Type B pancreatic cell (in vitro differentiated cells): ENCODE measurements around the gene PSPN. TPM values are rescaled to one million over a fixed set of nuclear protein-coding genes. Genes with fewer than 3 reads are reported as not detected.
A peak's percentile ranks its signal among the peaks of the same experiment; 100 is the strongest.
"Not testable (repeated sequence)": the region's sequence is repeated elsewhere in the genome, so short reads cannot be mapped to it uniquely, and the experiment has no call there.

Experiments
- DNase-seq: peaks from one replicate; pipeline ENCODE4 v3.0.0; 2021; ENCODE audit warnings: mixed read lengths; ENCODE audit not compliant: unreplicated experiment; ENCODE audit errors: extremely low spot score
- H3K27ac Mint-ChIP-seq: 2 replicates; pipeline ENCODE4 v1.8.0; 2021; ENCODE audit warnings: mild to moderate bottlenecking, mixed read lengths
- H3K27me3 Mint-ChIP-seq: 2 replicates; pipeline ENCODE4 v1.8.0; 2021; ENCODE audit warnings: mixed read lengths
- H3K36me3 Mint-ChIP-seq: 2 replicates; pipeline ENCODE4 v1.8.0; 2021; ENCODE audit warnings: mixed read lengths
- H3K4me1 Mint-ChIP-seq: one replicate; pipeline ENCODE4 v1.8.0; 2021; ENCODE audit warnings: mixed read lengths; ENCODE audit not compliant: unreplicated experiment
- H3K4me3 Mint-ChIP-seq: 2 replicates; pipeline ENCODE4 v1.8.0; 2021; ENCODE audit warnings: mild to moderate bottlenecking, mixed read lengths
- H3K9me3 Mint-ChIP-seq: 2 replicates; pipeline ENCODE4 v1.8.0; 2021; ENCODE audit warnings: mixed read lengths
- CTCF ChIP-seq: fragments of 200-600 bp; sonication (generic); conservative IDR thresholded peaks from 2 replicates; pipeline ENCODE4 v1.5.0; 2021; ENCODE audit warnings: antibody characterized with exemption, mild to moderate bottlenecking
- total RNA-seq: library from RNA; stranded (reverse); gene quantifications from 2 replicates; pipeline ENCODE4 v1.2.1, GENCODE V29; 2021; ENCODE audit warnings: low replicate concordance

Gene PSPN
- total RNA-seq, 1 donor from 2014 or later: 4.8 TPM

DNA sequence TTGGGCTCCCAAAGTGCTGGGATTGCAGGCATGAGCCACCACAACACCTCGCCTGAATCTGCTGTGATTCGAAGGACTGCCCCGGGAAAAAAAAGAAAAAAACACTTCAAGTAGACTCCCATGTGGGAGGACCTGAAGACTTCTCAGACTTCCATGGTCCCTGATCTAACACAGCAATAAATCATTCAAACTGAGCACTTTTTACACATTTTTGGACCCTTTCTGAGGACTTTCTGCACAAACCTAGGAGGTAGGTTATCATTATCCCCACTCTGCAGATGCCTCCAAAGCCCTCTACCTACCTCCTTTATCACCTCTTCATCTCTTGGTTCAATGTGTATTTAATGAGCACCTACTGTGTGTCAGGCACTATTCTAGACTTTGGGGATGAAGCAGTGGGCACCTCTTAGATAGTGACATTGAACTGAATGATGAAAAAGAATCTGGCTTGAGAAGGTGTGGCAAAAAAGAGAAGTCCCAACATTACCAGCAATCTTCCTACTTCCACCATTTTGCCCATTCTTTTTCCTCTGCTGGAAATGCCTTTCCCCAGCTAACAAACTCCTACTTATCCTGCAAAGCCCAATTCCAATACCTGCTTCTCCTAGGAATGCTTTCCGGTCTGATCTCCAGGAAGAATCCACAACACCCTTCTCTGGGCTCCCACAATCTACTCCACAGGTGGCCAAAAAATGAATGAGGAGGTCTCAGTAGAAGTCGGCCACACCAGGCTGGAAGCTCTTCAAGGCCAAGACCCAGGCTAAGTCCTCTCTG lies 16.0 kb downstream of the PSPN start:
- H3K4me3 Mint-ChIP-seq: no peak overlapping the region
- no peaks in the 10 kb centered on the region for H3K27me3 Mint-ChIP-seq
- H3K36me3 Mint-ChIP-seq: no peaks in the 10 kb centered on the region

DNA sequence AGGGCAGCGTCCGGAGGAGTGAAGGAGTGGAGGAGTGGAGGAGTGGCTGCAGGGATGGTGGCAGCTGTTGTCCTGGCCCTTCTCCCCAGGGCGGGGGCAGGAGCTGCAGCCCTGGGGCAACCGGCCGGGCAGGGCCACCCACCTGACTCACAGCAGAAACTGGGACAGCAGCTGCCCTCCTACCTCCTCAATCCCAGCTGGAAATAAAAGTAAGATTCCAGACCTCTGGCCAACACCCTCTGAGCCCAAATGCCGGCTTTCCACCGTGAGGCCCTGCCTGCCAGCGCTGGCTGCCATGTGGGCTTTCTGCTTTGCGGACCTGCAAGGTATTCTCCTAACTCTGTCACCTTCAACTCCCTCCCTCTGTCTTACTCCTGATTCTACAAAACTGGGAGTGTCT lies 17.7 kb downstream of the PSPN start:
- H3K27ac Mint-ChIP-seq: peak overlapping the region; percentile 46
- H3K9me3 Mint-ChIP-seq: no peaks in the 10 kb centered on the region
- no peak for TF ChIP-seq CTCF
- DNase-seq: no peak
- no peaks in the 10 kb centered on the region for H3K4me1 Mint-ChIP-seq
- H3K4me3 Mint-ChIP-seq: peak overlapping the region; percentile 67
- no peaks in the 10 kb centered on the region for H3K27me3 Mint-ChIP-seq
- H3K36me3 Mint-ChIP-seq: no peaks in the 10 kb centered on the region

More for the DNA sequence above, 16.0 kb downstream of the PSPN start:
- DNase-seq: no peak
- no peaks in the 10 kb centered on the region for H3K4me1 Mint-ChIP-seq
- no peak for TF ChIP-seq CTCF
- no peaks in the 10 kb centered on the region for H3K9me3 Mint-ChIP-seq
- H3K27ac Mint-ChIP-seq: no peak overlapping the region

DNA sequence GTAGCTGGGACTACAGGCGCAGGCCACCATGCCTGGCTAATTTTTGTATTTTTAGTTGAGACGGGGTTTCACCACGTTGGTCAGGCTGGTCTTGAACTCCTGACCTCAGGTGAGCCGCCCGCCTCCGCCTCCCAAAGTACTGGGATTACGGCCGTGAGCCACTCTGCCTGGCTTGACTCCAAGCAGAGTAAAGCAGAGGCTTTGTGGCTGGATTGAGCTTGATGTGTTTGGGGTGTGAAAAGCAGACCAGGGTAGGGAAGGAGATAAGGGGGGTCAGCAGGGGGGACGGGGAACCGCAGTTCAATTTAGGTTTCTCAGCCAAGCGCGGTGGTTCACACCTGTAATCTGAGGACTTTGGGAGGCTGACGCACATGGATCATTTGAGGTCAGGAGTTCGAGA lies 18.6 kb downstream of the PSPN start:
- H3K36me3 Mint-ChIP-seq: no peaks in the 10 kb centered on the region
- no peak for DNase-seq
- TF ChIP-seq CTCF: no peak
- H3K4me3 Mint-ChIP-seq: no peak overlapping the region
- H3K9me3 Mint-ChIP-seq: no peaks in the 10 kb centered on the region
- no peaks in the 10 kb centered on the region for H3K27me3 Mint-ChIP-seq
- no peak overlapping the region for H3K27ac Mint-ChIP-seq
- H3K4me1 Mint-ChIP-seq: no peaks in the 10 kb centered on the region

DNA sequence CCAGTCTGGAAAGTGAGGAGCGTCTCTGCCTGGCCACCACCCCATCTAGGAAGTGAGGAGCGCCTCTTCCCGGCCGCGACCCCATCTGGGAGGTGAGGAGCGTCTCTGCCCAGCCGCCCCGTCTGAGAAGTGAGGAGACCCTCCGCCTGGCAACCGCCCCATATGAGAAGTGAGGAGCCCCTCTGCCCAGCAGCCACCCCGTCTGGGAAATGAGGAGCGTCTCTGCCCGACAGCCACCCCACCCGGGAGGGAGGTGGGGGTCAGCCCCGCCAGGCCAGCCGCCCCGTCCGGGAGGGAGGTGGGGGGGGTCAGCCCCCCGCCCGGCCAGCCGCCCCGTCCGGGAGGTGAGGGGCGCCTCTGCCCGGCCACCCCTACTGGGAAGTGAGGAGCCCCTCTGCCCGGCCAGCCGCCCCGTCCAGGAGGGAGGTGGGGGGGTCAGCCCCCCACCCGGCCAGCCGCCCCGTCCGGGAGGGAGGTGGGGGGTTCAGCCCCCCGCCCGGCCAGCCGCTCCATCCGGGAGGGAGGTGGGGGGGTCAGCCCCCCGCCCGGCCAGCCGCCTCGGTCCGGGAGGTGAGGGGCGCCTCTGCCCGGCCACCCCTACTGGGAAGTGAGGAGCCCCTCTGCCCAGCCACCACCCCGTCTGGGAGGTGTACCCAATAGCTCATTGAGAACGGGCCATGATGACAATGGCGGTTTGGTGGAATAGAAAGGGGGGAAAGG lies 20.3 kb downstream of the PSPN start:
- not testable (repeated sequence) for H3K27ac Mint-ChIP-seq, H3K9me3 Mint-ChIP-seq, DNase-seq, H3K36me3 Mint-ChIP-seq, H3K4me3 Mint-ChIP-seq, H3K4me1 Mint-ChIP-seq, H3K27me3 Mint-ChIP-seq

DNA sequence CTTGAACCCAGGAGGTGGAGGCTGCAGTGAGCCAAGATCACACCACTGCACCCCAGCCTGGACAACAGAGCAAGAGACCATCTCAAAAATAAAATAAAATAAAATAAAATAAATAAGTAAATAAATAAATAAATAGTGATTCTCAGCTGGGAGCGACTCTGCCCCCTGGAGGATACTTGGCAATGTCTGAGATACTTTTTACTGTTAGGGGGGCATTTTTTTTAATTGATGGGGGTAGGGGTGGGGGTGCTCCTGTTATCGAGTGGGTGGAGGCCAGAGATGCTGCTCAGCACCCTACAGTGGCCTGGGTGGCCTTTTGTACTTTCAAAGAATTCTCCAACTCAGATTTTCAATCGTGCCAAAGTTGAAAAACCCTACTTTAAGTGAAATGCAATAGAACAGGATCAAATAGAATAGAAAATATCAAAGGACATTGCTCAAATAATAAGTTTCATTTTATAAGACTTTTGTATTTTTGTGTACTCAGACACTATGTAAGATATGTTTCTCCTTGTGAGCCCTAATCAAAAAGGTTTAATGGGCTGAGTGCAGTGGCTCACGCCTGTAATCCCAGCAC lies 21.5 kb downstream of the PSPN start:
- Mint-ChIP-seq H3K36me3 (no peaks in the 10 kb centered on the region), H3K27ac (no peak overlapping the region), H3K4me3 (no peak overlapping the region), H3K4me1 (no peaks in the 10 kb centered on the region), H3K27me3 (no peaks in the 10 kb centered on the region), H3K9me3 (no peaks in the 10 kb centered on the region)
- no peak for DNase-seq
- TF ChIP-seq CTCF: peak; percentile 66
